BJ (cell line): ENCODE results near the gene GPALPP1. TPM values are rescaled to one million over a fixed set of nuclear protein-coding genes. Genes with fewer than 3 reads are reported as not detected.
"Not testable (repeated sequence)": the region's sequence is repeated elsewhere in the genome, so short reads cannot be mapped to it uniquely, and the experiment has no call there.

ENCODE experiments used
- CTCF ChIA-PET: fragments of 350-600 bp; formaldehyde crosslinking; extraction: SDS; loops from one replicate; lab custom pipeline; 2021; ENCODE audit warnings: antibody characterized with exemption, inconsistent platforms; lab: Yijun Ruan, JAX
- POLR2A ChIA-PET: fragments of 300-600 bp; sonication (Branson Sonifier 250); formaldehyde crosslinking; extraction: SDS; loops from one replicate; lab custom pipeline; 2021; ENCODE audit warnings: antibody characterized with exemption; lab: Charles Lee
- DNase-seq: peaks from one replicate; pipeline ENCODE4 v3.0.0-alpha.2; 2011; ENCODE audit warnings: low read depth
- H3K27me3 ChIP-seq: 2 replicates; pipeline ENCODE4 v1.6.0; 2011; ENCODE audit warnings: low read length; ENCODE audit not compliant: control insufficient read depth, insufficient read depth
- H3K36me3 ChIP-seq: 2 replicates; pipeline ENCODE4 v1.5.1; 2011; ENCODE audit warnings: low read length; ENCODE audit not compliant: control insufficient read depth, insufficient read depth
- H3K4me3 ChIP-seq: 2 replicates; pipeline ENCODE4 v1.5.1; 2011; ENCODE audit warnings: low read depth, mild to moderate bottlenecking, control low read depth, low read length
- CTCF ChIP-seq: IDR thresholded peaks from 2 replicates; pipeline ENCODE4 v1.5.1; 2011; ENCODE audit warnings: low read depth, mild to moderate bottlenecking, control low read depth, inconsistent platforms, low read length, moderate library complexity; ENCODE audit not compliant: insufficient read depth
- polyA plus RNA-seq: library from polyadenylated mRNA; depleted of rRNA; stranded (reverse); fragments of >200 nt; gene quantifications from 2 replicates; pipeline ENCODE4 v1.2.3, GENCODE V29; 2011

The GPALPP1 gene
- polyA plus RNA-seq, 1 experiment: 10.4 TPM

DNA sequence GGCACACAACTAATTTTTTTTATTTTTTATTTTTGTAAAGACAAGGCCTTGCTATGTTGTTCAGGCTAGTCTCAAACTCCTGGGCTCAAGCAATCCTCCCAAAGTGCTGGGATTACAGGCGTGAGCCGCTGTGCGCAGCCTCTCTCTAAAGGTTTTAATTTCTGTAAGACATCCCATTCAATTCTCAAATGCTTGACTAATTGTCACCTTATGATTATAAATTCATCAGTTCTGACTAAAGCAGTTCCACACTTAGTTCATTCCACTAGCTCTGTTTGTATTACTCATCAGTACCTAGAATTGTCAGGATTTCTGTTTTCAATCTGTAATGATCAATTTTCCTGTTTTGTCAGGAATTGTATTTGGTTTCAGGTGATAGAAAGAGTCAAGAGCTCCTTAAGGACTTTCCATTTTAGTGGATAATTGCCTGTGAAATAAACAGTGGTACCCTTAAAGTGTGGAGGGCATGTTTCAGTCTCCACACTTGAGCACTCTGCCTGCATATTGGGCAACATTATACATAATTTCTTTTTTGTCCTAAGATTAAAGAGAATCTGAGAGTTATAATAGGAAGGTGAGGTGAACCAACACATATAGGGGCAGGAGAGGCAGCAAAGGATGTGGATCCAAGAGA is 27.6 kb downstream of the GPALPP1 start:
- Histone ChIP-seq H3K27me3 (no peaks in the 10 kb centered on the region), H3K36me3 (peaks cover 5% of the 10 kb centered on the region; the same call in 1 of the 2 replicates), H3K4me3 (no peak overlapping the region)
- CTCF ChIA-PET: interaction anchor here (1.5 kb wide), 1 partner anchor 9 kb away, joined by 3 read pairs; no protein-coding TSS in a partner anchor
- no peak for DNase-seq
- no peak for TF ChIP-seq CTCF
- POLR2A ChIA-PET: no interaction called here

- POLR2A ChIA-PET: interaction anchor here (0.7 kb wide), 1 partner anchor 30 kb away, joined by 3 read pairs; no protein-coding TSS in a partner anchor
- H3K27me3 ChIP-seq: not testable (repeated sequence)
Measured at GRCh38 chr13:45019981-45020380, 30.6 kb downstream of the GPALPP1 start.

GRCh38 chr13:45021250-45021649 is 31.9 kb downstream of the GPALPP1 start:
- peaks cover 1% of the 10 kb centered on the region; the same call in 1 of the 2 replicates for H3K36me3 ChIP-seq
- no peak overlapping the region for H3K4me3 ChIP-seq
- no peak for DNase-seq
- ChIA-PET POLR2A (no interaction called here), CTCF (interaction anchor here (1.1 to 1.5 kb wide), 3 partner anchors 14 to 24 kb away, joined by 3 to 4 read pairs (median 3); no protein-coding TSS in a partner anchor)
- no peak for TF ChIP-seq CTCF
- no peaks in the 10 kb centered on the region for H3K27me3 ChIP-seq

More at GRCh38 chr13:45019981-45020380, 30.6 kb downstream of the GPALPP1 start:
- H3K36me3 ChIP-seq, H3K4me3 ChIP-seq, DNase-seq, CTCF ChIA-PET: not testable (repeated sequence)

GRCh38 chr13:45024847-45025246 is 35.5 kb downstream of the GPALPP1 start:
- no peaks in the 10 kb centered on the region for H3K27me3 ChIP-seq
- TF ChIP-seq CTCF: no peak
- DNase-seq: no peak
- POLR2A ChIA-PET: no interaction called here
- CTCF ChIA-PET: no interaction called here
- no peak overlapping the region for H3K4me3 ChIP-seq
- H3K36me3 ChIP-seq: peaks cover 1% of the 10 kb centered on the region

DNA sequence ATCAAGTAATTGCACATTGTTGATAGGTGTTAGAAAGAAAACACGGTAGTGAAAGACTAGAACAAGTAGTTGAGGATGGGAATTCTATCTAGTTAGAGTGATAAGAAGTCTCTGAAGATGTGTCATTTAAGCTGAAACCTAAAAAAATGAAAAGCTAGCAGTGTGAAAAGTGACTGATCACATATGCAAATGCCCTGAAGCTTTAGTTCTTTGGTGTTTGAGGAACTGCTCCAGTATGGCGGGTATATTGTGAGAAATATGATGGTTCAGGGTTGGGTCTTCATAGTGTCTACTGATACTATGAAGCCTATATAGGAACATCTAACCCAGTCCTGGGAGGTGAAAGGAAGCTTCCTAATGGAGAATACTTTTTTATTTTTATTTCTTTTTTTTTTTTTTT is 45.0 kb downstream of the GPALPP1 start:
- no peak for DNase-seq
- CTCF ChIA-PET: interaction anchor here (1.2 to 4.9 kb wide), 2 partner anchors 12 to 247 kb away, joined by 5 to 29 read pairs; no protein-coding TSS in a partner anchor
- POLR2A ChIA-PET: no interaction called here
- TF ChIP-seq CTCF: no peak
- Histone ChIP-seq H3K36me3 (0 out of 2 replicates have a peak, but pooled peaks cover 2% of the 10 kb centered on the region), H3K27me3 (no peaks in the 10 kb centered on the region), H3K4me3 (no peak overlapping the region)
